Subcutaneous adipose tissue (tissue), 4 donors: ENCODE data around the gene KLHL25. TPM values are rescaled to one million over a fixed set of nuclear protein-coding genes. Genes with fewer than 3 reads are reported as not detected.

Experiments
- CTCF ChIP-seq: fragments of 450-650 bp; IDR thresholded peaks from one replicate; pipeline ENCODE4 v1.5.1; 2016; ENCODE audit warnings: low read depth, mild to moderate bottlenecking, control low read depth, antibody characterized with exemption, moderate library complexity
- total RNA-seq, 4 donors: library from RNA; depleted of rRNA; stranded (reverse); fragments of >200 nt; gene quantifications; one replicate each; pipeline ENCODE4 v1.1.0, GENCODE V29; 2016

KLHL25 gene
- total RNA-seq, 4 donors from 2014 or later = 8.5 to 61.2 (median 12.0) TPM

- no peak for TF ChIP-seq CTCF
Measured at GRCh38 chr15:85750319-85751290, 44.1 kb downstream of the KLHL25 start.

GRCh38 chr15:85749261-85750151, 45.2 kb downstream of the KLHL25 start:
- no peak for TF ChIP-seq CTCF

- TF ChIP-seq CTCF = no peak
Measured at GRCh38 chr15:85748729-85749128, 46.0 kb downstream of the KLHL25 start.

- TF ChIP-seq CTCF = no peak
Measured at GRCh38 chr15:85748176-85748575, 46.5 kb downstream of the KLHL25 start.

- TF ChIP-seq CTCF = no peak
Measured at GRCh38 chr15:85746641-85747040, 48.1 kb downstream of the KLHL25 start.

- TF ChIP-seq CTCF = no peak
Measured at GRCh38 chr15:85745525-85746150, 49.1 kb downstream of the KLHL25 start.

GRCh38 chr15:85745023-85745422, 49.7 kb downstream of the KLHL25 start:
- TF ChIP-seq CTCF = no peak
